ENCODE results near the gene SEC24C.

DNA sequence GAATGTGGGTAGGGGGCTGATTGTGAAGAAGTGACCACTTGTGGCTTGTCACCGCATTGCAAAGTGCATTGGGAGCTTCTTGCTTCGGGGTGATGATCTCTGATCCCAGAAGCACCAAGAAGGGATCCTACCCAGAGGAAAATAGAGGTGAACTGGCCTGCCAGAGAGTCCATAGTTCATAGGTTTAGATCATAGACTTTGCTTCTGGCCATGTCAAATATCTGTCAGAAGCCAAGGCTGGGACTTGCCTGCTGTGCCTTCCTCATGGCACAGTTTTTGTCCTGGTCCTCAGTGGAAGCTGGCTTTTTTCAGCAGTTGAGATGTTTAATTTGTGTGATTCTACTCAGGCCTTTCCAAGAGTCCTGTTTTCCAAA, 42.3 kb downstream of the SEC24C start:
- TF ChIP-seq, protein P1, sequence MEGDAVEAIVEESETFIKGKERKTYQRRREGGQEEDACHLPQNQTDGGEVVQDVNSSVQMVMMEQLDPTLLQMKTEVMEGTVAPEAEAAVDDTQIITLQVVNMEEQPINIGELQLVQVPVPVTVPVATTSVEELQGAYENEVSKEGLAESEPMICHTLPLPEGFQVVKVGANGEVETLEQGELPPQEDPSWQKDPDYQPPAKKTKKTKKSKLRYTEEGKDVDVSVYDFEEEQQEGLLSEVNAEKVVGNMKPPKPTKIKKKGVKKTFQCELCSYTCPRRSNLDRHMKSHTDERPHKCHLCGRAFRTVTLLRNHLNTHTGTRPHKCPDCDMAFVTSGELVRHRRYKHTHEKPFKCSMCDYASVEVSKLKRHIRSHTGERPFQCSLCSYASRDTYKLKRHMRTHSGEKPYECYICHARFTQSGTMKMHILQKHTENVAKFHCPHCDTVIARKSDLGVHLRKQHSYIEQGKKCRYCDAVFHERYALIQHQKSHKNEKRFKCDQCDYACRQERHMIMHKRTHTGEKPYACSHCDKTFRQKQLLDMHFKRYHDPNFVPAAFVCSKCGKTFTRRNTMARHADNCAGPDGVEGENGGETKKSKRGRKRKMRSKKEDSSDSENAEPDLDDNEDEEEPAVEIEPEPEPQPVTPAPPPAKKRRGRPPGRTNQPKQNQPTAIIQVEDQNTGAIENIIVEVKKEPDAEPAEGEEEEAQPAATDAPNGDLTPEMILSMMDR (IDR thresholded peaks at IDR 0.05): no peak
- TF ChIP-seq POLR2AphosphoS5 (IDR thresholded peaks at IDR 0.05; ENCODE audit: low read depth, low read length): no peak
- TF ChIP-seq, protein P2, sequence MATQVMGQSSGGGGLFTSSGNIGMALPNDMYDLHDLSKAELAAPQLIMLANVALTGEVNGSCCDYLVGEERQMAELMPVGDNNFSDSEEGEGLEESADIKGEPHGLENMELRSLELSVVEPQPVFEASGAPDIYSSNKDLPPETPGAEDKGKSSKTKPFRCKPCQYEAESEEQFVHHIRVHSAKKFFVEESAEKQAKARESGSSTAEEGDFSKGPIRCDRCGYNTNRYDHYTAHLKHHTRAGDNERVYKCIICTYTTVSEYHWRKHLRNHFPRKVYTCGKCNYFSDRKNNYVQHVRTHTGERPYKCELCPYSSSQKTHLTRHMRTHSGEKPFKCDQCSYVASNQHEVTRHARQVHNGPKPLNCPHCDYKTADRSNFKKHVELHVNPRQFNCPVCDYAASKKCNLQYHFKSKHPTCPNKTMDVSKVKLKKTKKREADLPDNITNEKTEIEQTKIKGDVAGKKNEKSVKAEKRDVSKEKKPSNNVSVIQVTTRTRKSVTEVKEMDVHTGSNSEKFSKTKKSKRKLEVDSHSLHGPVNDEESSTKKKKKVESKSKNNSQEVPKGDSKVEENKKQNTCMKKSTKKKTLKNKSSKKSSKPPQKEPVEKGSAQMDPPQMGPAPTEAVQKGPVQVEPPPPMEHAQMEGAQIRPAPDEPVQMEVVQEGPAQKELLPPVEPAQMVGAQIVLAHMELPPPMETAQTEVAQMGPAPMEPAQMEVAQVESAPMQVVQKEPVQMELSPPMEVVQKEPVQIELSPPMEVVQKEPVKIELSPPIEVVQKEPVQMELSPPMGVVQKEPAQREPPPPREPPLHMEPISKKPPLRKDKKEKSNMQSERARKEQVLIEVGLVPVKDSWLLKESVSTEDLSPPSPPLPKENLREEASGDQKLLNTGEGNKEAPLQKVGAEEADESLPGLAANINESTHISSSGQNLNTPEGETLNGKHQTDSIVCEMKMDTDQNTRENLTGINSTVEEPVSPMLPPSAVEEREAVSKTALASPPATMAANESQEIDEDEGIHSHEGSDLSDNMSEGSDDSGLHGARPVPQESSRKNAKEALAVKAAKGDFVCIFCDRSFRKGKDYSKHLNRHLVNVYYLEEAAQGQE (IDR thresholded peaks at IDR 0.05; ENCODE audit: insufficient read depth in 1 of 2, low read depth in 2 of 2, low read length in 1 of 2): no peak

Measured in Panc1 (cell line).